Right lobe of liver (tissue), 6 donors: ENCODE results near the gene CPLX3. TPM values are rescaled to one million over a fixed set of nuclear protein-coding genes. Genes with fewer than 3 reads are reported as not detected.

Experiments used
- ATAC-seq, 4 donors: fragments of 200-7000 bp; cut with Tn5 transposase; one replicate each; pipeline ENCODE4 v1.9.1; 2020; ENCODE audit warnings: mild to moderate bottlenecking in 4 of 4, moderate library complexity in 4 of 4
- DNase-seq, 3 donors: peaks; one replicate each; pipeline ENCODE4 v3.0.0-alpha.2; 2020
- H3K27ac ChIP-seq, 3 donors: fragments of 200-600 bp; one replicate each; pipeline ENCODE4 v1.8.0; 2022
- H3K27me3 ChIP-seq, 2 donors: fragments of 200-600 bp; one replicate each; pipeline ENCODE4 v1.8.0; 2022
- H3K36me3 ChIP-seq, 4 donors: fragments of 200-600 bp; sonication (generic) in 1 of 4; one replicate each; pipeline versions ENCODE4 v1.5.1 to v1.8.0; 2017 to 2022; ENCODE audit warnings: control low read depth in 1 of 4
- H3K4me1 ChIP-seq, 4 donors: fragments of 200-600 bp; sonication (generic) in 1 of 4; one replicate each; pipeline versions ENCODE4 v1.5.1 to v1.8.0; 2017 to 2022; ENCODE audit warnings: control low read depth in 1 of 4
- H3K4me3 ChIP-seq, 3 donors: fragments of 200-600 bp; one replicate each; pipeline ENCODE4 v1.8.0; 2022
- H3K9me3 ChIP-seq, 4 donors: fragments of 200-600 bp; sonication (generic) in 1 of 4; one replicate each; pipeline versions ENCODE4 v1.5.1 to v1.8.0; 2017 to 2022; ENCODE audit warnings: control low read depth in 1 of 4
- CTCF ChIP-seq, 4 donors: fragments of 200-600 bp in 3 of 4; fragments of 450-650 bp in 1 of 4; IDR thresholded peaks; one replicate each; pipeline versions ENCODE4 v1.5.1 to v1.8.0; 2016 to 2022; ENCODE audit warnings: antibody characterized with exemption in 4 of 4, mild to moderate bottlenecking in 2 of 4
- POLR2A ChIP-seq: fragments of 450-650 bp; IDR thresholded peaks from one replicate; pipeline ENCODE4 v1.6.1; 2017; ENCODE audit warnings: antibody characterized with exemption, mild to moderate bottlenecking
- WGBS: methylation state at CpG from one replicate; pipeline ENCODE4 v1.1.6; 2018; ENCODE audit warnings: low coverage, low lambda C conversion rate; ENCODE audit not compliant: insufficient coverage; ENCODE audit errors: missing lambda C conversion rate; 5-methylcytosine and 5-hydroxymethylcytosine counted together
- intact Hi-C, 2 donors: fragments of 100-400 bp; cut with DNase I; formaldehyde crosslinking; loops; one replicate each; pipeline versions ENCODE4 v1.11.2 to v1.14.1; 2022
- total RNA-seq, 6 experiments: library from RNA; depleted of rRNA in 2 of 6; stranded (reverse); fragments of >200 nt in 2 of 6; fragmentation: NEBNext Ultra II Directional in 3 of 6; extraction: Animal tissue kit (Norgen Biotek cat#: 25700) in 3 of 6; gene quantifications; one replicate each; pipeline versions ENCODE4 v1.1.0 to v1.2.4, GENCODE V29; 2016 to 2023
- donor health status: DM: no; HTN: yes; CAD: no.
- donor health status: DM: no; HTN: no; CAD: no.
- donor health status: DM: no; HTN: no; CAD: no.
- donor health status: DM: no; HTN: yes; CAD: no.
- donor health status: DM: no; HTN: yes; CAD: no.

Gene CPLX3
- total RNA-seq, 6 experiments from 2014 or later, result not detected

- no peak overlapping the region for H3K4me3 ChIP-seq
- intact Hi-C loops, result no loop called here
- no CpG with 5 or more reads among the region's 18 CpGs for WGBS
- no peak overlapping the region for H3K27ac ChIP-seq
- peaks cover 7 to 24% (median 15%) of the 10 kb centered on the region in 4 donors for H3K36me3 ChIP-seq
- peaks cover 0 to 41% (median 20%) of the 10 kb centered on the region in 4 donors for H3K4me1 ChIP-seq
- H3K9me3 ChIP-seq, result no peaks in the 10 kb centered on the region
- no peak for ATAC-seq
- TF ChIP-seq POLR2A, result no peak
- no peak for TF ChIP-seq CTCF (IDR thresholded peaks at IDR 0.05)
- DNase-seq, result peak in 1 of 3 donors; percentile 36
- H3K27me3 ChIP-seq, result no peaks in the 10 kb centered on the region
Measured at GRCh38 chr15:74801311-74801997, 25.0 kb upstream of the CPLX3 start.

- Histone ChIP-seq H3K4me3 (no peak overlapping the region), H3K4me1 (peaks cover 0 to 34% (median 16%) of the 10 kb centered on the region in 4 donors), H3K36me3 (peaks cover 7 to 24% (median 15%) of the 10 kb centered on the region in 4 donors), H3K9me3 (no peaks in the 10 kb centered on the region), H3K27ac (no peak overlapping the region), H3K27me3 (no peaks in the 10 kb centered on the region)
- intact Hi-C loops, result no loop called here
- ATAC-seq (no peak), DNase-seq (peak in 1 of 3 donors; percentile 28)
- TF ChIP-seq CTCF (IDR thresholded peaks at IDR 0.05) (no peak), POLR2A (no peak)
- WGBS, result 80% methylated on average over 4 of the region's 20 CpGs
Measured at GRCh38 chr15:74802290-74802689, 24.1 kb upstream of the CPLX3 start.

- DNase-seq, result peak in 1 of 3 donors; percentile 20
- WGBS, result 89% methylated on average over 11 of the region's 31 CpGs
- peaks cover 7 to 24% (median 15%) of the 10 kb centered on the region in 4 donors for H3K36me3 ChIP-seq
- intact Hi-C loops, result no loop called here
- H3K4me1 ChIP-seq, result peaks cover 0 to 35% (median 12%) of the 10 kb centered on the region in 4 donors
- H3K4me3 ChIP-seq, result no peak overlapping the region
- H3K9me3 ChIP-seq, result no peaks in the 10 kb centered on the region
- H3K27ac ChIP-seq, result no peak overlapping the region
- H3K27me3 ChIP-seq, result no peaks in the 10 kb centered on the region
- TF ChIP-seq POLR2A (no peak), CTCF (IDR thresholded peaks at IDR 0.05) (no peak)
- ATAC-seq, result no peak
Measured at GRCh38 chr15:74802862-74803447, 23.5 kb upstream of the CPLX3 start.

GRCh38 chr15:74804935-74805334 lies 21.5 kb upstream of the CPLX3 start:
- peaks cover 7 to 24% (median 15%) of the 10 kb centered on the region in 4 donors for H3K36me3 ChIP-seq
- H3K27ac ChIP-seq, result no peak overlapping the region
- intact Hi-C loops, result no loop called here
- H3K4me1 ChIP-seq, result peaks cover 0 to 16% (median 3%) of the 10 kb centered on the region in 4 donors
- ATAC-seq (no peak), DNase-seq (no peak)
- no peaks in the 10 kb centered on the region for H3K9me3 ChIP-seq
- no peaks in the 10 kb centered on the region for H3K27me3 ChIP-seq
- no peak overlapping the region for H3K4me3 ChIP-seq
- TF ChIP-seq CTCF (IDR thresholded peaks at IDR 0.05), result no peak
- TF ChIP-seq POLR2A, result no peak
- 82% methylated on average over 3 of the region's 6 CpGs for WGBS
